ENCODE data around the gene PSMB3.

PSMB3 gene

DNA sequence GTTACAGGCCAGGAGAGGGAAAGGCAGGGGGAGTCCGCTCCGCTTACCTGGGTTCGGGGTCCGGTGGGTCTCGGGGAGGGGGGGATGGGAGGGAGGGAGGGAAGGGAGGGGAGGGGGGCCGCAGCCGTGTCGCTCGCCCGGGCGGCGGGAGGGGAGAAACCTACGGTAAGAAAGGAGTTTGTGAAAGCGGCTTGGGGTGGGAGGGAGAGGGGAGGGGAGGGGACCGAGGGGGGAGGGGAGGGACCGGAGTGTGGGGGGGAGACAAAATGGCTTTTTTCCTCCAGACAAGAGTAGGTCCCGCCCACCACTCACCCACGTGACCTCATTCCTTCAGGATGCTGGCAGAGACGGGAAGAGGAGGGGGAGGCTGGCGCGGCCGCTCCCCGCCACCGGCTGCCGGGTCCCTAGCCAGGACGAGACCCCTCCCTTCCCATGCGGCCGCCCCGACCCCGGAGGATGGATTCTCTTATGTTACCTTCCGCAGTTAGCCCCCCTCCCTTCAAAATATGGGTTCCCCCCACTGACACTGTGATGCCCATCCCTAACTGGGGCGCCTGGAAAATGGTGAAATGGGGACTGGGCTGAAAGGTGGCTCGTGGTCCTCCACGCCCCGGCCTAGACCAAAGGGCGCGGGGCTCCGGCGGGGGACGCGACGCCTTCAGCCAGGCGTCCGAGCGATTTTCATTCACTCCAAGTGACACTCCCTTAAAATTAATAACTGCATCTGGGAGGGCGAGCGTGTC is 4.2 kb upstream of the PSMB3 start, which contains the start of gene PCGF2:
Gene PCGF2 (minus strand): TSS at position 188 of the 743 bp plus-strand sequence. CDS start 7,934 bp downstream, outside the sequence.
- no peak for DNase-seq (ENCODE audit: low read depth)
- TF ChIP-seq CTCF (IDR thresholded peaks at IDR 0.05; ENCODE audit: low read depth, low read length, missing control alignments), result no peak
- peak within 1 kb of the TSS; percentile 86 for H3K4me3 ChIP-seq (ENCODE audit: low read depth, low read length)

DNA sequence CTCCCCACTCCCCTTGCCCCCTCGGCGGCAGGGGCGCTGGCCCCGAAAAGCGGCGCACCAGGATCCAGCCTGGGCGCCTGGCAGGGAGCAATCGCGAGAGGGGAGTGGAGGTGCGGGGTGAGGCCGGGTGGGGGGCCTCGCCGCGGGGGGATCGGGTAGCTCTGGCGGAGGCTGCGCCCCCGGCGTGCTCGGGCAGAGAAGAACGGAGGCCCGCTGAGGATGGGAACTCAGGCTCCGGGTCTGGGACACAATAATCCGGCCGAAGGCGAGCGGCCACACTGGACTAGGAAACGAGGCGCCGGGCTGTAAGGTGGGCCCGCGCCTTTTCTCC is 3.7 kb upstream of the PSMB3 start:
- no peak for TF ChIP-seq CTCF (IDR thresholded peaks at IDR 0.05; ENCODE audit: low read depth, low read length, missing control alignments)
- H3K4me3 ChIP-seq (ENCODE audit: low read depth, low read length), result peak overlapping the region; percentile 70
- DNase-seq (ENCODE audit: low read depth), result no peak

DNA sequence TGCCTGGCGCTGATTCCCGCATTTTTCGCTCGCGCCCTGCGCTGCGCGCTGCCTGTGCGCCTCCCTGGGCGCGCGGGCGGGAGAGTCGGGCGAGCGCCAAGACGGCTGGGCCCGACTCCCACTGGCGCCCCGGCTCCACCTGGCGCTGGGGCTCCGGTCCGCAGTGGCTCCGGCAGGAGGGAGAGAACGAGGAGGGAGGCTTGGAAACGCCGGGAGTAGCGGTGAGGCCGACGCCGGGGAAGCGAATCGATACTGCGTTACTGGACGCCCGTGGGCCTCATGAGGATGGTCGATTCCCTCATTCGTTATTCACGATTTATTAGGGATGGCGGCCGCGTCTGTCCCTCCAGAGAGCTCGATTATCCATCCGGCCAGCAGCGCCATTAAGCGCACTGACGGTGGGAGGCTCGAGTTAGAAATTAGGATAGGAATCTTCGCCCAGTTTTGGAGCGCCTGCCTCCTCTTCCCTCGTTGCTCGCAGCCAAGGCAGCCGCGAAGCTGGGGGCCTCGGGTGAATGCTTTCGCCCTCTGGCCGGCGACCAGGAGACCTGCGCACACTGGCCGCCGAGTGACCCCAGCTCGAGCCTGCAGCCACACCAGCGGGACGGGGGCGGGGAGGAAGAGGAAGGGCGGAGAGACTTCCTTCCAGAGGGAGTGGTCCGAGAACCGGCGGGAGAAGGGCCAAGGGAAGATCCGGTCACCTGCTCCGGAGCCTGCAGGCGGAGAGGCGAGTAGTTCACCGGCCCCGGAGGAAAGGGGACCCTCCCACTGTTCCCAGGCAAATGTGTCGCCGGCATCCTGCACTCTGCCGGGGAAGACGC is 3.1 kb upstream of the PSMB3 start:
- H3K4me3 ChIP-seq (ENCODE audit: low read depth, low read length), result peak overlapping the region; percentile 70

DNA sequence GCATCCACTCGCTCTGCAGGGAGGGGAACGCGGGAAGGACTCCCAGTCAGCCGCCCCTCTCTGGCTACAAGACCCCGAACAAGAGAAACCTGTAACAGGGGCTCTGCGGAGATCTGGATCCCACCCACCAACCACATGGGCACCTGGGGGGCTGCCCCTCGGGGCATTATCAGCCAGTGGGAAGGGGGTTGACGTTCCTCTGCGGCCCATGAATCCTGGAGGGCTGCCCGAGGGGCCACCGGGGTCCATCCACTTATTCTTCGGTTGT is 2.6 kb upstream of the PSMB3 start:
- H3K4me3 ChIP-seq (ENCODE audit: low read depth, low read length), result peak overlapping the region; percentile 70
- no peak for DNase-seq (ENCODE audit: low read depth)
- no peak for TF ChIP-seq CTCF (IDR thresholded peaks at IDR 0.05; ENCODE audit: low read depth, low read length, missing control alignments)

More for the DNA sequence above, 3.1 kb upstream of the PSMB3 start:
- no peak for DNase-seq (ENCODE audit: low read depth)
- no peak for TF ChIP-seq CTCF (IDR thresholded peaks at IDR 0.05; ENCODE audit: low read depth, low read length, missing control alignments)

DNA sequence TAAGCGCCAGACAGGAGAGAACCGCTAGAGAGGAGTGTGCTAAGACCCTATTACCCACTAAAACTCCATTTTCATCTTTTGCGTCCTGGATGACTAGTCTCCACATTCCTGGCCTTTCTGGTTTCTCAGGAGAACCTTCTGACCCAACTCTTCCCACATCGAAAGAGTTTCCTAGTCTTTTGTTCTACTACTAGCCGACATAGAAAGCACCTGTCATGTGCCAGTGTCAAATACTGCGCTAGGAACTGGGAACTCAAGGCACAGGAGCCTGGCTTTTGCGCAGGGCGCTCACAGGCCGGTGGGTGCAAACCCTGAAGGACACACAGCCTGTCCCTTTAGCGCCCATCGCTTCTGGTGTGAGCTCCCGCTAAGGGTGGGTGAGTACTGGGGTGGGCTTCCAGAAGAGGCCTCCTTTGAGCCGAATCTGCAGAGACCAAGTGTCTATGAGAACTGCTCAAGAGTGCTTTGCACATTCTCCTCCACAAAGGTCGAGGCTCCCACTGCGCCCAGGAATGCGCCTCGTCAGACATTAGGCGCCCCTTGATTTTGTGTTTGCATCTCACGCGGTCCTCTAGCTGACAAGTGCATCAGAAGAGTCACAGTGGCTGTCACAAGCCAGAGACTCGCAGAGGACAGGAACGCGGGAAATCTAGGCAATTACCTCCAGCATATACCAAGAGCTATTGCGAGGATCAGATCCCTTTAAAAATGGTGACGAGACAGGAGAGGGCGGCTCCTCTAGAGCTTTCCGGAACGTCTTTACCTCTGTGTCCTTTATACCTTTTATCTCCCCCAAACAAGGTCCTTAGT is 2.0 kb upstream of the PSMB3 start:
- TF ChIP-seq CTCF (IDR thresholded peaks at IDR 0.05; ENCODE audit: low read depth, low read length, missing control alignments), result no peak
- no peak for DNase-seq (ENCODE audit: low read depth)
- H3K4me3 ChIP-seq (ENCODE audit: low read depth, low read length), result peak overlapping the region; percentile 86

DNA sequence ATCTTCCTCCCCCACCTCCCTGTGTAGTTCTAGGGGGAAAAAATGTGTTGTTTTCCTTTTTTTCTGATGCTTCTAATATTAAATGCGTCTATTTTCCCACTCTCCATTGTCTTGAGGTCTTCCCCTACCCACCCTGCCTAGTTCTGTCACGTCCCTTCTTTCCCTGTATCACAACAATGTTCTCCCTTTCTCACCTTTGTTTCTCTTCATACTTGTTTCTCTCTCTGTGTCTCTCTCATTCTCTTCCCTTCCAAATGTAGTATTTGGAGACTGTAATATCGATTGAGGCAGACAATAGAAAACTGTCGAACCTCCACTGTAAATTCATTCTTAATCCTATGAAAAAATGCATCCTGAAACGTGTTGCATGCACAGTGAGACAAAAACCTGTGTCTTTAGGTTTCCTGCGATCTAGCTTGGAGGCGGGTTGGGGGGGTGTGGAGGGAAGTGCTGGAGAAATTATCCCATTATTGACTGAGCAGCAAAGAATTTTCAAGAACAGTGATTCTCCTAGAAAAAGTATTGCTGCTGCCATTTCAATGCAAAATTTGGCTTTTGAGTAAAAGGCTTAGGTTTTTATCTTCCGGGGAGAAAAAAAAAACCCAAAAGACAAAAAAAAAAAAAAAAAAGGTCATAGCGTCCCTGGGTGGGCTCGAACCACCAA is 1.3 kb upstream of the PSMB3 start:
- H3K4me3 ChIP-seq (ENCODE audit: low read depth, low read length), result peak overlapping the region; percentile 86
- DNase-seq (ENCODE audit: low read depth), result no peak
- no peak for TF ChIP-seq CTCF (IDR thresholded peaks at IDR 0.05; ENCODE audit: low read depth, low read length, missing control alignments)

Measured in GM12864 (cell line).